Neuronal stem cell (in vitro differentiated cells): ENCODE results near the gene CSRNP3.

ENCODE experiments used
- DNase-seq: peaks from one replicate; pipeline ENCODE4 v3.0.0-alpha.2; 2013; ENCODE audit warnings: low spot score
- H2AFZ ChIP-seq: one replicate; pipeline ENCODE4 v1.6.1; 2013; ENCODE audit warnings: mild to moderate bottlenecking, low read length, inconsistent platforms
- H2AK5ac ChIP-seq: 2 replicates; pipeline ENCODE4 v1.6.1; 2013; ENCODE audit warnings: low read depth, mild to moderate bottlenecking, inconsistent platforms, low read length, moderate library complexity, mixed read lengths
- H2BK120ac ChIP-seq: 2 replicates; pipeline ENCODE4 v1.6.1; 2013; ENCODE audit warnings: low read depth, mild to moderate bottlenecking, inconsistent platforms, low read length, moderate library complexity, mixed read lengths
- H2BK12ac ChIP-seq: one replicate; pipeline ENCODE4 v1.6.1; 2013; ENCODE audit warnings: low read length, inconsistent platforms
- H2BK15ac ChIP-seq: 2 replicates; pipeline ENCODE4 v1.6.1; 2013; ENCODE audit warnings: mild to moderate bottlenecking, low read length, inconsistent platforms, mixed read lengths
- H2BK5ac ChIP-seq: one replicate; pipeline ENCODE4 v1.6.1; 2013; ENCODE audit warnings: inconsistent platforms, mild to moderate bottlenecking, low read length, moderate library complexity
- H3K14ac ChIP-seq: one replicate; pipeline ENCODE4 v1.6.1; 2013; ENCODE audit warnings: low read length, inconsistent platforms
- H3K18ac ChIP-seq: 2 replicates; pipeline ENCODE4 v1.6.1; 2013; ENCODE audit warnings: low read length, inconsistent platforms
- H3K23ac ChIP-seq: 2 replicates; pipeline ENCODE4 v1.6.1; 2013; ENCODE audit warnings: low read depth, mild to moderate bottlenecking, mixed read lengths, low read length, inconsistent platforms; ENCODE audit not compliant: poor library complexity
- H3K27ac ChIP-seq: replicated peaks from 3 replicates; pipeline ENCODE4 v1.5.1; 2013; ENCODE audit warnings: low read length, inconsistent platforms
- H3K27me3 ChIP-seq, 3 experiments: 2 replicates each; pipeline ENCODE4 v1.6.1; 2013; ENCODE audit warnings: low read length in 3 of 3, mild to moderate bottlenecking in 2 of 3, inconsistent platforms in 1 of 3, low read depth in 1 of 3, mixed read lengths in 1 of 3, moderate library complexity in 1 of 3; ENCODE audit not compliant: control insufficient read depth in 3 of 3, insufficient read depth in 3 of 3
- H3K36me3 ChIP-seq, 2 donors: replicated peaks in 1 of 2; 2 replicates each; pipeline ENCODE4 v1.6.1; 2013; ENCODE audit warnings: low read length in 2 of 2; ENCODE audit not compliant: control insufficient read depth in 2 of 2, insufficient read depth in 2 of 2
- H3K4ac ChIP-seq: 2 replicates; pipeline ENCODE4 v1.6.1; 2013; ENCODE audit warnings: inconsistent platforms, mild to moderate bottlenecking, low read length, moderate library complexity
- H3K4me1 ChIP-seq, 2 donors: 1 replicate in 1 of 2; 2 replicates in 1 of 2; pipeline ENCODE4 v1.6.1; 2013; ENCODE audit warnings: low read length in 2 of 2, low read depth in 1 of 2; ENCODE audit not compliant: control insufficient read depth in 2 of 2, insufficient read depth in 1 of 2
- H3K4me2 ChIP-seq: one replicate; pipeline ENCODE4 v1.6.1; 2013; ENCODE audit warnings: mild to moderate bottlenecking, low read length, inconsistent platforms; ENCODE audit not compliant: insufficient read depth, poor library complexity, severe bottlenecking
- H3K4me3 ChIP-seq, 2 donors: 2 replicates each; pipeline ENCODE4 v1.5.1; 2013; ENCODE audit warnings: low read length in 2 of 2, mild to moderate bottlenecking in 2 of 2, inconsistent platforms in 1 of 2, moderate library complexity in 1 of 2
- H3K79me1 ChIP-seq: one replicate; pipeline ENCODE4 v1.6.1; 2013; ENCODE audit warnings: low read depth, mild to moderate bottlenecking, inconsistent platforms, low read length, moderate library complexity
- H3K9ac ChIP-seq: one replicate; pipeline ENCODE4 v1.6.1; 2013; ENCODE audit warnings: mild to moderate bottlenecking, low read depth, low read length, inconsistent platforms; ENCODE audit not compliant: poor library complexity
- H3K9me3 ChIP-seq, 2 donors: replicated peaks in 1 of 2; 2 replicates each; pipeline versions ENCODE3 to v1.6.1; 2013; ENCODE audit warnings: low read length in 2 of 2, mild to moderate bottlenecking in 2 of 2, inconsistent platforms in 1 of 2, low read depth in 1 of 2, mixed read lengths in 1 of 2, moderate library complexity in 1 of 2; ENCODE audit not compliant: control insufficient read depth in 2 of 2, insufficient read depth in 1 of 2
- H4K8ac ChIP-seq: one replicate; pipeline ENCODE4 v1.6.1; 2013; ENCODE audit warnings: low read depth, mild to moderate bottlenecking, inconsistent platforms, low read length, moderate library complexity
- H4K91ac ChIP-seq: one replicate; pipeline ENCODE4 v1.6.1; 2013; ENCODE audit warnings: low read length, low read depth, mild to moderate bottlenecking, inconsistent platforms; ENCODE audit not compliant: poor library complexity
- WGBS, 2 donors: extraction: QIAGEN DNeasy Blood & Tissue Kit; methylation state at CpG; one replicate each; pipeline ENCODE4 v1.1.7; 2013; ENCODE audit warnings: missing lambda C conversion rate in 2 of 2, mixed read lengths in 1 of 2; ENCODE audit not compliant: insufficient read length in 2 of 2, insufficient replicate concordance in 1 of 2; ENCODE audit errors: extremely low coverage in 2 of 2; 5-methylcytosine and 5-hydroxymethylcytosine counted together

The CSRNP3 gene

GRCh38 chr2:165571477-165571876, 102.0 kb downstream of the CSRNP3 start:
- no peak overlapping the region for H3K27ac ChIP-seq
- no peak overlapping the region for H2BK15ac ChIP-seq

GRCh38 chr2:165572151-165572550, 102.7 kb downstream of the CSRNP3 start:
- Histone ChIP-seq H3K18ac (no peak overlapping the region), H3K4me3 (peak overlapping the region in 1 of 2 donors; percentile 56), H3K36me3 (no peaks in the 10 kb centered on the region)

More at GRCh38 chr2:165571477-165571876, 102.0 kb downstream of the CSRNP3 start:
- no peaks in the 10 kb centered on the region for H3K9me3 ChIP-seq
- DNase-seq, result no peak
- H3K27me3 ChIP-seq, result no peaks in the 10 kb centered on the region
- no CpG with 5 or more reads among the region's 1 CpG for WGBS, 2 donors
- H3K79me1 ChIP-seq, result no peaks in the 10 kb centered on the region
- H3K23ac ChIP-seq, result no peak overlapping the region
- no peak overlapping the region for H2BK120ac ChIP-seq
- peaks cover 4 to 7% of the 10 kb centered on the region in 2 donors for H3K4me1 ChIP-seq
- H3K14ac ChIP-seq, result no peak overlapping the region
- no peak overlapping the region for H2AK5ac ChIP-seq
- H4K91ac ChIP-seq, result no peak overlapping the region
- no peak overlapping the region for H3K4ac ChIP-seq
- no peaks in the 10 kb centered on the region for H3K36me3 ChIP-seq
- H4K8ac ChIP-seq, result no peak overlapping the region
- no peak overlapping the region for H3K18ac ChIP-seq
- no peak overlapping the region for H2AFZ ChIP-seq
- H3K4me2 ChIP-seq, result no peak overlapping the region
- H2BK12ac ChIP-seq, result no peak overlapping the region
- H3K9ac ChIP-seq, result no peak overlapping the region
- H2BK5ac ChIP-seq, result no peak overlapping the region
- no peak overlapping the region for H3K4me3 ChIP-seq

GRCh38 chr2:165573534-165574461, 104.3 kb downstream of the CSRNP3 start:
- Histone ChIP-seq H3K27me3 (no peaks in the 10 kb centered on the region), H3K4me2 (peak overlapping the region; percentile 45), H3K14ac (no peak overlapping the region), H4K8ac (no peak overlapping the region), H3K4me3 (peak overlapping the region; percentile 56 to 75), H3K9ac (no peak overlapping the region), H3K36me3 (peaks cover 0 to 8% of the 10 kb centered on the region in 2 donors), H2AFZ (peak overlapping the region; percentile 66), H3K4ac (no peak overlapping the region), H3K9me3 (no peaks in the 10 kb centered on the region), H2BK5ac (no peak overlapping the region), H3K27ac (peak overlapping the region; percentile 55), H2BK15ac (no peak overlapping the region), H3K4me1 (peaks cover 0 to 8% of the 10 kb centered on the region in 2 donors), H3K23ac (no peak overlapping the region), H4K91ac (no peak overlapping the region), H3K79me1 (no peaks in the 10 kb centered on the region), H3K18ac (no peak overlapping the region), H2BK120ac (no peak overlapping the region), H2AK5ac (no peak overlapping the region), H2BK12ac (no peak overlapping the region)
- WGBS, 2 donors, result no CpG with 5 or more reads among the region's 17 CpGs
- DNase-seq, result peak; percentile 86

More at GRCh38 chr2:165572151-165572550, 102.7 kb downstream of the CSRNP3 start:
- H2BK5ac ChIP-seq, result no peak overlapping the region
- no peak overlapping the region for H3K23ac ChIP-seq
- H2BK120ac ChIP-seq, result no peak overlapping the region
- WGBS, 2 donors, result no CpG with 5 or more reads among the region's 3 CpGs
- H3K9me3 ChIP-seq, result no peaks in the 10 kb centered on the region
- no peak for DNase-seq
- H4K8ac ChIP-seq, result no peak overlapping the region
- no peak overlapping the region for H3K14ac ChIP-seq
- H2AK5ac ChIP-seq, result no peak overlapping the region
- H2AFZ ChIP-seq, result peak overlapping the region; percentile 39
- H3K27ac ChIP-seq, result no peak overlapping the region
- H2BK15ac ChIP-seq, result no peak overlapping the region
- no peak overlapping the region for H3K4ac ChIP-seq
- H3K4me2 ChIP-seq, result no peak overlapping the region
- peaks cover 4 to 8% of the 10 kb centered on the region in 2 donors for H3K4me1 ChIP-seq
- H4K91ac ChIP-seq, result no peak overlapping the region
- H2BK12ac ChIP-seq, result no peak overlapping the region
- no peaks in the 10 kb centered on the region for H3K27me3 ChIP-seq
- no peak overlapping the region for H3K9ac ChIP-seq
- H3K79me1 ChIP-seq, result no peaks in the 10 kb centered on the region

GRCh38 chr2:165575044-165575615, 105.6 kb downstream of the CSRNP3 start:
- H3K4me1 ChIP-seq, result peaks cover 0 to 8% of the 10 kb centered on the region in 2 donors
- no peak overlapping the region for H4K8ac ChIP-seq
- no peak overlapping the region for H3K4me2 ChIP-seq
- peaks cover 0 to 5% of the 10 kb centered on the region in 2 donors for H3K9me3 ChIP-seq
- H2BK12ac ChIP-seq, result no peak overlapping the region
- H2BK120ac ChIP-seq, result no peak overlapping the region
- H2AK5ac ChIP-seq, result no peak overlapping the region
- no peak overlapping the region for H3K27ac ChIP-seq
- H3K27me3 ChIP-seq, result no peaks in the 10 kb centered on the region
- H3K36me3 ChIP-seq, result peaks cover 0 to 14% of the 10 kb centered on the region in 2 donors
- peak overlapping the region in 1 of 2 donors; percentile 56 for H3K4me3 ChIP-seq
- H3K18ac ChIP-seq, result no peak overlapping the region
- no peak for DNase-seq
- no peak overlapping the region for H3K9ac ChIP-seq
- no peak overlapping the region for H2BK5ac ChIP-seq
- no peak overlapping the region for H3K4ac ChIP-seq
- no peak overlapping the region for H2BK15ac ChIP-seq
- no peaks in the 10 kb centered on the region for H3K79me1 ChIP-seq
- no peak overlapping the region for H2AFZ ChIP-seq
- H3K14ac ChIP-seq, result no peak overlapping the region
- WGBS, 2 donors, result no CpG with 5 or more reads among the region's 2 CpGs
- H3K23ac ChIP-seq, result no peak overlapping the region
- no peak overlapping the region for H4K91ac ChIP-seq
